Stimulated activated CD8-positive, alpha-beta memory T cell treated with anti-CD3 and anti-CD28 coated beads, Interleukin-7, amount 100 ng/mL, for 1 hour (primary cell): ENCODE data around the gene SLC51B.
"Not testable (repeated sequence)": the region's sequence is repeated elsewhere in the genome, so short reads cannot be mapped to it uniquely, and the experiment has no call there.

Experiments
- DNase-seq, 2 donors: peaks; one replicate each; pipeline ENCODE4 v3.0.0-alpha.2; 2020; ENCODE audit warnings: low read depth in 2 of 2

SLC51B gene

DNA sequence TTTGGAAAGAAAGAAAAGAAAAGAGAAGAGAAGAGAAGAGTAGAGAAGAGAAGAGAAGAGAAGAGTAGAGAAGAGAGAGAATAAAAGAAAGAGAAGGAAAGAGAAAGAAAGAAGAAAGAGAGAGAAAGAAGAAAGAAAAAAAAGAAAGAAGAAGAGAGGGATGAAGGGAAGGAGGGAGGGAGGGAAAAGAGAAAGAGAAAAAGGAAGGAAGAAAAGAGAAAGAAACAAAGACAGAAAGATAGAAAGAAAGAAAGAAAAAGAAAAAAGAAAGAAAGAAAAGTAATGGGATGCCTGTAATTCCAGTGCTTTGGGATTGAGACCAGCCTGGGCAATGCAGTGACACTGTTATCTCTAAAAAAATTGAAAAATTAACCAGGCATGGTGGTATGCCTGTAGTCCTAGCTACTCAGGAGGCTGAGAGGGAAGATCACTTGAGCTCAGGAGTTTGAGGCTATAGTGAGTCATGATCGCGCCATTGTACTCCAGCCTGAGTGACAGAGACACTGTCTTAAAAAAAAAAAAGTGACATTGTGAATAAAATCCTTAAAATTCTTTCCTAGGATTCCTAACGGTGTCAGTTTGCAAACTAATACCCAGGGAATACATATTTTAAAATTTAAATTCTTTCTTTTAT lies 20.9 kb downstream of the SLC51B start:
- no peak for DNase-seq

DNA sequence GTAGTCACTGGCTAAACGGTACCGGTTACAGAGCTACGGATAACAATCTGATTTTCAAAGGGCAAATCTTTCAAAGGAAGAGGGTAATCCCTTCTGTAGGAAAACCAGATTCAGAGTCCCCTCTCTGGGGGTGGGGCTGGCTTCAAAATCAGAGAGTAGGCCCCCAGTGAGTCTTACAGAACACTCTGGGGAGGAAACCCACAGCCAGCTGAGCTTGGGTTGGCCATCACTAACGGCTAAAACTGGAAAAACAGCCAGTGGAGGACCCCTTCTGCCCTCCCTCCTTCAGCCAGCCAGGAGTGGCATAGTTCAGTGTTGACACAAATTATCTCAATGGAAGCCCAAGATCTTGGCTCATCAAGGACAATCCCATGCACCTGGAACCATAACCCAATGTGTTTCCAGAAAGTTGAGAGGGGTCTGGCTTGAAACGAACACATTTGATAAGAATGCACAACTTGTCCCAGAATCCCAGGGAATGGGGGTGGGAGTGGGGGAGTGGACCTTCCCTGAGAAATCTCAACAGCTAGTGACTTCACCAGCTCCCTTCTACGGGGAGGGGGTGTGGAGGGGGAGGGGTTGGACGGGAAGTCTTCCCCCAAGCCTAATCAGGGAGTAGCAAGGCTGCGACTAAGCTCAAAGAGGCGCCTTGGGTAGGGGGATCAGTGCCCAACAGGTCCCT lies 21.6 kb downstream of the SLC51B start:
- DNase-seq, result no peak

DNA sequence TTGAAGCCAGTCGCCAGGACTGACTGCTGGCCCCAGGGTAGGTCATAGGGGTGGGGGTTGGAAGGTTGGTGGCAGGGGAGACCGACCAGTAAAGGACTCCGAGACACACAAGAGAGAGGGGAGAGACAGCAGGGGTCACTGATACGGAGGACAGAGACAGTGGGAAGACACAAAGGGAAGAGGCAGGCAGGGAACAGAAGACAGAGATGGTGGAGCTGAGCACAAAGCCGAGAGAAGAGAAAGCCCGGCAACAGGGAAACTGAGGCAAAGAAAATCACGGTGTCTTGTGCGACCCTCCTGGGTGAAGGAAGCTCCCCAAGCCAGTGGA lies 22.1 kb downstream of the SLC51B start:
- no peak for DNase-seq

DNA sequence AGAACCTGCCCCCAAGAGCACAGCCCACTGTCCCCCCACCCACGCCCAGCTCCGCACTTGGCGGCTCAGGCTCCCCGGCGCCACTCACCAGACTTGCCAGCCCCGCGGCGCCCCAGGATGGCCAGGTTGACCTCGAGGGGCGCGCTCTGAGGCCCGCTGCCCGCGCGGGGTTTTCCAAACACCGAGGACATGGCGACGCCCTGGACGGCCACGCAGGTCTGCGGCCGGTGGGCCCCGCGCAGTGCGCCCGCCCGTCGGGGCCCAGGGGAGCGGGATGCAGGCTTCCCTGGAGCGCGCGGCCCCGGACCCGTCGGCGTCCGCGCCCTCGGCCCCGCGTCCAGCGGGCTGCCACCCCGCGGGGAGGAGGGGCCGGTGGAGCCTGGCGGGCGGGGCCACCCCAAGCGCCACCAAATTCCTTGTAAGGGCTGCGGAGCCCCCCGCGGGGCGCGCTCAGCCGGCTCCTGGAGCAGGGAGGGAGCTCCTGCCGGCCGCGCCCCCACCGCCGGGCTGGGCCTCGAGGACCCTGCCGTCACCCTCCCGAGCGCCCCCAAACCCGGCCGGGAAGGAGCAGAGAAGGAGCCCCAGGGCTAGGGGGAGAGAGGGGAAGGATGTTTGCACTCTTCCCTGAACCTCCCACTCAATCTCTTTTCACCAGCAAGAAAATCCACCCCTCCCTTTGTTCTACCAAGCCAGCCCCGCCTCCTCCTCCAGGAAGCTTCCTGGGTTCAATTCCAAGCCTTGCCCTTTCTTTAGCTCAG lies 22.6 kb downstream of the SLC51B start, which contains the start of gene RASL12:
RASL12 (minus strand) TSS at position 347 of the 758 bp plus-strand sequence; CDS start at position 191, 156 bp downstream.
- no peak for DNase-seq

DNA sequence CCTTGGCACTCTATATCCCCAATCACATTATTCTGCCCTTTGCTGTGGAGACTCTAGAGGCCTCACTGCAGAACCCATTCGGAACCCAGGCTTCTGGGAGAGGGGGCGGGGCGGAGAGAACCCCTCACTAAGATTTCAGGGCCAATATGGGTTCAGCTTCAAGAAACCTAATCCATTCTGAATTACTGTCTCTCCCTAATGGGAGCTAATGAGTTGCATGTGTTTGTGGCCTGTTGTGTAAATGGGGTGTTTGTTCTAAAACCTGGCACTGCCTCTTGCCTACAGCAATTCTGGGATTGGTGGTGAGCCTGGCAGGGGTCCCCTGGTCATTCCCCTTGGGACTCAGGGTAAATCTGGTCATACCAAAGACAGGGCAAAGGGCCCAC lies 23.2 kb downstream of the SLC51B start:
- DNase-seq, result no peak

DNA sequence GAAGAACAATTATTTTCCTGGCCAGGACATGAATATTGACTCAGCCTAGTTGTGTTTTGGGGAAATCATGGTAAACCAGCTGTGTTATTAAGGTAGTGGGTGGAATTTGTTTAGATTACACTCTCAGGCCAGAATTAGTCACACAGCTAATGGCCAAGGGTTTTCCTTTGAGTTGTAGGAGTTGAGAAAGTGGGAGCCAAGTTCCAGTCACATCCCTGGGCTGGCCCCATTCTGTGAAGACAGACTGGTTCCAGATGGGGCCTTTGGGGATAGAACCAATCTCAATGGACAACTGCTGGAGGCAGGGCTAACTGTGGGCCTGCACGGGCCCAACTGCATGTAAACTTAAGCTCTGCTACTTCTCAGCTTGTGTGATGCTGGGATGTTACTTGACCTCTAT lies 24.0 kb downstream of the SLC51B start:
- DNase-seq, result no peak

DNA sequence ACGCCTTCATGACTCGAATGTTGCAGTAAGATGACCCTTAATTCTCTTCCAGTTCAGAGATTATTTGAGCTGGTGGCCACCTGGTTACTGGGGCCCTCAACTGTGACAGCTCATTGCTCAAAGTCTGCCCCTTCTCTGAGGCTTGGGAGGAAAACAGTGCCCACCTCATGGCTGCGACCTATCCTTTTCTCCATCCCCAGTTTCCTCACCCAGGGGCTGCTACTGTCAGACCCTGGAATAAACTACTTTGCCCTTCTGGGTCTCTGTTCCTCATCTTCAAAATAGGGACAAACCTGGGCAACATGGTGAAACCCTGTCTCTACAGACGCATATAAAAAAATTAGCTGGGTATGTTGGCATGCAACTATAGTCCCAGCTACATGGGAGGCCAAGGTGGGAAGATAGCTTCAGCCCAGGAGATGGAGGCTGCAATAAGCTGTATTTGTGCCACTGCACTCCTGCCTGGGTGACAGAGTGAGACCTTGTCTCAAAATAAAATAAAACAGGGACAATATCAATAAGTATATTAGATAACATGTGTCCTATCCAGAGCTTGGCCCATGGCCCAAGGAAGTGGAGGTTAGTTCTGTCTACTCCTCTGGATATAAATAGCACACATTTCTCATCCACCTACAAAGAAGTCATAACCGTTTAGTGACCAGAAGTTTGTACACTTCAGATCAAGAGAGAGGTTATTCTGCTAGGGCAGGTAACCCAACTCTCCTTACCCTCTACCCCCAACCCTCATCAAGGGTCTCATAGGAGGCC lies 24.8 kb downstream of the SLC51B start:
- DNase-seq, result no peak

DNA sequence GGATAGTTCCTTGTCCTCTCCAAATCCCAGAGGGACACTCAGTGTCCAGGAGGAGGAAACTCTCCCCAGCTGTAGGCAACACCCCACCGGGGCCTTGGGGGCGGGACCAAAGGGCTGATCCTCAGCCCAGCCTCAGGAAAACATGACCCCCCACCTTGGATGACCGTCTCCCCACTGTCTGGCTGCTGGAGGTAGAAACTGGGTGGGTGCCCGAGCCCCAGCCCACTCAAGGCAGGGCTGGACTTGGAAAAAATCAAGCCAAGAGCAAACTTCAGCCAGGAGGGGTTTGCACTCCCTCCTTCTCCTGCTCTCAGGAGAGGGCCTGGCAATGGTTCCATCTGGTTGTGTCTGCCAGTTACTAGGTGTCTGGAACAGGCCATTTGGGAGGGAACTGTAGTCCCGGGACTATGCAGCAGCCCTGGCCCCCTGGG lies 26.2 kb downstream of the SLC51B start:
- no peak for DNase-seq

DNA sequence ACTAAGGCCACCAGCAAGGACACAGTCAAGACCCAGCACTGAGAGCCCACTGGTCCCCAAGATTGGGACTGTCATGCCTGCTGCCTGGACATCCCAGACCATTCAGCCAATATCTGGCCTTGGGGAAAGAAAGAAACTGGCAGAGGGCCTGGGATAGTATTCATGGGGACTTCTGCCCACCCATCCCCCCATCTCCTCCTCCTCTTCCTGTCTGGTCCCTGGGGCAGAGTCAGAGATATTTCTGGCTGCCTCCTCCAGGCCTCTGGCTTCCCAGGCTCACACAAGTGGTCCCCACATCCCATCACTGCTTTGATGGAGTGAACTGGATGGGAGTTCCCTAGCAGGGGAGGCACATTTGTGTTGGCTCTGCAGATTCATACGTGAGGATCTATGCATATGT lies 26.8 kb downstream of the SLC51B start:
- DNase-seq, result no peak

DNA sequence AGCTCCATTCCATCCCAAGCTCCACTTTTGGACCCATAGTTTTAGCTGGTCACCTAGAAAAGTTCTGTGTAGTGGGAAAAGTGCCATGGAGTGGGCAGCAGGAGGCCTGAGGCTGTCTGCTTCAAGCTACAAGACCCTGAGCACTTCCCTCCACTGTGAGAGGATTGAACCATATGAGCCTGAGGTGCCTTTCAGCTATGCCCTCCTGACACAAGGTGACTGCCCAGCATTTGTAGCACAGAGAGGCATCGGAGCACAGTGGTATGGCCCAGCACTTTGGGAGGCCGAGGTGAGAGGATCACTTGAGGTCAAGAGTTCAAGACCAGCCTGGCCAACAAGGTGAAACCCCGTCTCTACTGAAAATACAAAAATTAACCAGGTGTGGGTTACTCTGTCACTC lies 27.4 kb downstream of the SLC51B start:
- DNase-seq, result no peak

DNA sequence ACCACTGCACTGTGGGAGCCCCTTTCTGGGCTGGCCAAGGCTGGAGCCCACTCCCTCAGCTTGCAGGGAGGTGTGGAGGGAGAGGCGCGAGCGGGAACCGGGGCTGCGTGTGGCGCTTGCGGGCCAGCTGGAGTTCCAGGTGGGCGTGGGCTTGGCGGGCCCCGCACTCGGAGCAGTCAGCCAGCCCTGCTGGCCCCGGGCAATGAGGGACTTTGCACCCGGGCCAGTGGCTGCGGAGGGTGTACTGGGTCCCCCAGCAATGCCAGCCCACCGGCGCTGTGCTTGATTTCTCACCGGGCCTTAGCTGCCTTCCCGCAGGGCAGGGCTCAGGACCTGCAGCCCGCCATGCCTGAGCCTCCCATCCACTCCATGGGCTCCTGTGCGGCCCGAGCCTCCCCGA lies 29.8 kb downstream of the SLC51B start:
- DNase-seq, result not testable (repeated sequence)

DNA sequence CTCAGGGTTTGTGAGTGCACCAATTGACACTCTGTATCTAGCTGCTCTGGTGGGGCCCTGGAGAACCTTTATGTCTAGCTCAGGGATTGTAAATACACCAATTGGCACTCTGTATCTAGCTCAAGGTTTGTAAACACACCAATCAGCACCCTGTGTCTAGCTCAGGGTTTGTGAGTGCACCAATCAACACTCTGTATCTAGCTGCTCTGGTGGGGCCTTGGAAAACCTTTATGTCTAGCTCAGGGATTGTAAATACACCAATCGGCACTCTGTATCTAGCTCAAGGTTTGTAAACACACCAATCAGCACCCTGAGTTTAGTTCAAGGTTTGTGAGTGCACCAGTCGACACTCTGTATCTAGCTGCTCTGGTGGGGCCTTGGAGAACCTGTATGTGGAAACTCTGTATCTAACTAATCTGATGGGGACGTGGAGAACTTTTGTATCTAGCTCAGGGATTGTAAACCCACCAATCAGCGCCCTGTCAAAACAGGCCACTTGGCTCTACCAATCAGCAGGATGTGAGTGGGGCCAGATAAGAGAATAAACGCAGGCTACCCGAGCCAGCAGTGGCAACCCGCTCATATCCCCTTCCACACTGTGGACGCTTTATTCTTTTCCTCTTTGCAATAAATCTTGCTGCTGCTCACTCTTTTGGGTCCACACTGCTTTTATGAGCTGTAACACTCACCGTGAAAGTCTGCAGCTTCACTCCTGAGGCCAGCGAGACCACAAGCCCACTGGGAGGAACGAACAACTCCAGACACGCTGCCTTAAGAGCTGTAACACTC lies 30.6 kb downstream of the SLC51B start:
- DNase-seq, result not testable (repeated sequence)

DNA sequence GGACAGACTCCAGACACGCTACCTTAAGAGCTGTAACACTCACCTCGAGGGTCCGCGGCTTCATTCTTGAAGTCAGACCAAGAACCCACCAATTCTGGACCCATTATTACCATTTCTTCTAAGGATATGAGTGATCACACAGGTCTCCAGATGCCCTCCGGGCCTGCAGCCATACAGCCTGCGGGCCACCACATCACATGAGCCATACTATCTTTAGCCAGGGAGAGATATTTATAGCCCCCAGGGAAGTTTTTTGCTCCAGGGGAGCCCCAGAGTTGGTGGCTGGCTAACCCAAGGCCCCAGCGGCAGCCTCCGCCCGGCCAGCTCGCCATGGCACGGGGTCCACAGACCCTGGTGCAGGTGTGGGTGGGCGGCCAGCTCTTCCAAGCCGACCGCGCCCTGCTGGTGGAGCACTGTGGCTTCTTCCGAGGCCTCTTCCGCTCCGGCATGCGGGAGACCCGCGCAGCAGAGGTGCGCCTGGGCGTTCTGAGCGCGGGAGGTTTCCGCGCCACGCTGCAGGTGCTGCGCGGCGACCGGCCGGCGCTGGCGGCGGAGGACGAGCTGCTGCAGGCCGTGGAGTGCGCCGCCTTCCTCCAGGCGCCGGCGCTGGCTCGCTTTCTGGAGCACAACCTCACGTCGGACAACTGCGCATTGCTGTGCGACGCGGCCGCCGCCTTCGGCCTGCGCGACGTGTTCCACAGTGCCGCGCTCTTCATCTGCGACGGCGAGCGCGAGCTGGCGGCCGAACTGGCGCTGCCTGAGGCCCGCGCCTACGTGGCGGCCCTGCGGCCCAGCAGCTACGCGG lies 31.5 kb downstream of the SLC51B start, which contains the start of gene KBTBD13:
KBTBD13 (plus strand) TSS at position 261 of the 805 bp plus-strand sequence; CDS start at position 331, 70 bp downstream.
- DNase-seq, result no peak

DNA sequence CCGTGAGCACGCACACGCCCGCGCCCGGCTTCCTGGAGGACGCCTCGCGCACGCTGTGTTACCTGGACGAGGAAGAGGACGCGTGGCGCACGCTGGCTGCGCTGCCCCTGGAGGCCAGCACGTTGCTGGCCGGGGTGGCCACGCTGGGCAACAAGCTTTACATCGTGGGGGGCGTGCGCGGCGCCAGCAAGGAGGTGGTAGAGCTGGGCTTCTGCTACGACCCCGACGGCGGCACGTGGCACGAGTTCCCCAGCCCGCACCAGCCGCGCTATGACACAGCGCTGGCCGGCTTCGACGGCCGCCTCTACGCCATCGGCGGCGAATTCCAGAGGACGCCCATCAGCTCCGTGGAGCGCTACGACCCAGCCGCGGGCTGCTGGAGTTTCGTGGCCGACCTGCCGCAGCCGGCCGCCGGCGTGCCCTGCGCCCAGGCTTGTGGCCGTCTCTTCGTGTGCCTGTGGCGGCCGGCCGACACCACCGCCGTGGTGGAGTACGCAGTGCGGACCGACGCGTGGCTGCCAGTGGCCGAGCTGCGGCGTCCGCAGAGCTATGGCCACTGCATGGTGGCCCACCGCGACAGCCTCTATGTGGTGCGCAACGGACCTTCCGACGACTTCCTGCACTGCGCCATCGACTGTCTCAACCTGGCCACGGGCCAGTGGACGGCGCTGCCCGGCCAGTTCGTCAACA lies 32.2 kb downstream of the SLC51B start:
- no peak for DNase-seq

DNA sequence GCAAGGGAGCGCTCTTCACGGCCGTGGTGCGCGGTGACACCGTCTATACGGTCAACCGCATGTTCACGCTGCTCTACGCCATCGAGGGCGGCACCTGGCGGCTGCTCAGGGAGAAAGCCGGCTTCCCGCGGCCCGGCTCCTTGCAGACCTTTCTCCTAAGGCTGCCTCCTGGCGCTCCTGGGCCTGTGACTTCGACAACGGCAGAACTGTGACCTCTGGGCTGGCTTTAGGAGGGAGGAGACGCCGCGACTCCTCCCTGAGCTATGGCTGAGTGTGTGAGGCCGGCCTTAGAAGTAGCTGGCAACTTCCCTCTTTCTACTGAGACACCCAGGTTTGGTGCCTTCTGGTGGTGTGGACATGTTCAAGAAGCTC lies 32.8 kb downstream of the SLC51B start:
- DNase-seq, result peak in 1 of 2 donors; percentile 14

DNA sequence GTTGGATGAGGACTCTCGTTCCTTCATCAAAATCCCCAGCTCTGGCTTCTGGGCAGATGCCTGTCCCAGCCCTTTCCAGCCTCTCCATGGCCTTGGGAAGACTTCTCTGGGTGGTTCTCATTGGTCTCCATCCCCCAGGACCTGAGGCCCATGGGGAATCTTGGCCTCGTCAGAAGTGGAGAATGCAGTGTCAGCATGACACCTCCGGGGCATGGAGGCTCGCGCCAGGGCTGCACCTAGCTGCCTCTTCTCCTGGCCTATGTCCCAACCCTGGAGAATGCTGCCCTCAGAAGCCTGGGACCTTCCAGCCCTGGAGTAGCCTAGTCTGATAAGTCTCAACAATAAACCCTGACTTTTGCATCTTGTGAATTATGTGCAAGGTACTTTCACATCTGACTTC lies 34.4 kb downstream of the SLC51B start:
- DNase-seq, result no peak

DNA sequence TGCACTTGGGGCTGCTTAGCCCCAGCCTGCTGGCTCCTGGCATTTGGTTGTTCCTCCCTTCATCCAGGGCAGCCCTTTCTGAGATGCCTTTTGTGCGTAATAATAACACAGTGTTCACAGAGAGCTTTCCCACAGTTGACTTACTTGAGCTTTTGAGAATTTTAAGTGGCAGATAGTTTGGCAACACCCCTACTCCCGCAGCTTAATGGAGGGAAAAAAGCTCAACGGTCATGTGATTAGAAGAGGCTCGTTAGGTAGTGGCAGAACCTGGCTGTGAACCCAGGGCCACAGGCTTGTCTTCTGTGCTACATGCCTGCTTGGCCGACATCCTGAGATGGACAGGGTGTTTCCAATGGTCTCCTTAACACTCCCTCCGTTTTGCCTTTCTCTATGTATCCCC lies 36.1 kb downstream of the SLC51B start:
- DNase-seq, result no peak

DNA sequence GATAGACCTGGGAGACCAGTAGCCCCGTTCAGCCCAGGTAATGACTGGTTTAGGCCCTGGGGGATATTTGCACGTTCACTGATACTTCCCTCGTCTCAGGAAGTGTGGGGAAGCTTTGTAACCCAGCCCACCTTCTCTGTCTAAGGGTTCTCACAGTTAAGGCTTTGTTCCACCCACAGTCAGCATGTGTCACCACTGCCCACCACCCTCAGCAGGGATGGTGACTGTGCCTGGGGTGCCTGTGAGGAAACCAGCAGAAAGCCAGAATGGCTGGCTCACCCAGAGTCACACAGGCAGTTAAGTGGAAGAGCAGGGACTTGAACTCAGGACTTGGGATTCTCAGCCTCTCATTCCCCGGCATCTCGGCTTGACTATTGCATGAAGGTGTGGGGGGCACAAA lies 36.6 kb downstream of the SLC51B start:
- DNase-seq, result no peak

DNA sequence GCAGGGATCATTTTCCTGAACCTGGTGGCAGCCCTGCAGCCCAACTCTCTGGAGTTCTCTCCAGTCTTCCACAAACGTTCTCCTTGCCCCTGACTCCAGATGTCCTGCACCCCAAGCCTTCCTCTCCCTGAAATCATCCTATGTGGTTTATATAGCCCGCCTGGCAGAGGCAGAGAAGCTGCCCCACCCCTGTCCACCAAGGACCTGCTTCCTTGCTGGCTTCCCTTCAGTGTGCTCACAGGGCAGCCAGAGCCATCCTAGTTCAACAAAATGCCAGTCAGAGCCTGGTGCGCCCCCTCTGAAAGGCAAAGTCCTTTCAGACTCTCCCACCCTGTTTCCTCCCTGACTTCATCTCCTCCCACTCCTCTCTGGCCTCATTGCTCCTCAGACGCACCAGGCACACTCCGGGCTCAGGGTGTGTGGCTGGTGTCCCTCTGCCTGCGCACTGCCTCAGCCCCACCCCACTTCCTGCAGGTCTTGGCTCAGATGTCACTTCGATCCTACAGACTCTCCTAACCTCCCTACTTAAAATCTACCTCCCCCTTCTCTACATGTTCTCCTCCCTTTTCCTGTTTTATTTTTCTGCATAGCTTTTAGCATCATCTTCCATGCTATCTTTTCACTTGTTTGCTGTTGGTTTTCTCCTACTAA lies 37.2 kb downstream of the SLC51B start:
- DNase-seq, result no peak
